Measurements from ENCODE around the gene RIPOR1. TPM values are rescaled to one million over a fixed set of nuclear protein-coding genes. Genes with fewer than 3 reads are reported as not detected.
A peak's percentile ranks its signal among the peaks of the same experiment; 100 is the strongest.

RIPOR1 gene
- 12.8 and 13.7 TPM in 2 replicates for total RNA-seq

DNA sequence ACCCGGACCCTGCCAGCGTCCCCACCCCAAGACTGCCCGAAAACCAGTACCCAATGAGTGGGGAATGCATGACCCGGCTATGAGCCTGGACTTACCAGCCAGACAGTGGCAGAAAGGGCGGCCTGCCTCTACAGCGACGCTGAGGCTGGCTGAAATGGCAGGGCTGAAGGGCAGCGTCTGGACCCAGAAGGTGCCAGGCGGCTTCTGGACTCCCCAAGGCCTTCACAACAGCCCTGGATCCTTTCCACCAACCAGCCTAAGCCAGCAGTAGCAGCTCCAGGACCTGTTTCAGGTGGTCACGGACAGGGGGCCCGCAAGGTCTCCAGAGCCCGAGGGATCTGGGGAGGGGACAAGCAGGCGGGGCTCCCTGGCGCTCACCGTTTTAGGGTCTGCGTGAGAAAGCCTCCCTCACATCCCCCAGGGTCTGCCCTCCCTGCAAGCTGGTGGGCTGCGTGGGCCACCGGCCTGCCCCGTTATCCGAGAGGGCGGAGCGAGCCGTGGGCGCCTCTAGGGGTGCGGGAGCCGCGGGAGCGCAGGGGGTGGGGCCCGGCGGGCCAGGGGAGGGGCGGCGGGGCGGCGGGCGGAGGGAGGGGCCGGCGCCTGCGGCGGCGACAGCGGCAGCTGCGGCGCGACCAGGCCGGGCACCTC is at the start of gene RIPOR1:
TSS of gene RIPOR1 (plus strand) at position 608 of the 648 bp plus-strand sequence. CDS start 9,618 bp downstream, outside the sequence.
- TF ChIP-seq, protein P1, sequence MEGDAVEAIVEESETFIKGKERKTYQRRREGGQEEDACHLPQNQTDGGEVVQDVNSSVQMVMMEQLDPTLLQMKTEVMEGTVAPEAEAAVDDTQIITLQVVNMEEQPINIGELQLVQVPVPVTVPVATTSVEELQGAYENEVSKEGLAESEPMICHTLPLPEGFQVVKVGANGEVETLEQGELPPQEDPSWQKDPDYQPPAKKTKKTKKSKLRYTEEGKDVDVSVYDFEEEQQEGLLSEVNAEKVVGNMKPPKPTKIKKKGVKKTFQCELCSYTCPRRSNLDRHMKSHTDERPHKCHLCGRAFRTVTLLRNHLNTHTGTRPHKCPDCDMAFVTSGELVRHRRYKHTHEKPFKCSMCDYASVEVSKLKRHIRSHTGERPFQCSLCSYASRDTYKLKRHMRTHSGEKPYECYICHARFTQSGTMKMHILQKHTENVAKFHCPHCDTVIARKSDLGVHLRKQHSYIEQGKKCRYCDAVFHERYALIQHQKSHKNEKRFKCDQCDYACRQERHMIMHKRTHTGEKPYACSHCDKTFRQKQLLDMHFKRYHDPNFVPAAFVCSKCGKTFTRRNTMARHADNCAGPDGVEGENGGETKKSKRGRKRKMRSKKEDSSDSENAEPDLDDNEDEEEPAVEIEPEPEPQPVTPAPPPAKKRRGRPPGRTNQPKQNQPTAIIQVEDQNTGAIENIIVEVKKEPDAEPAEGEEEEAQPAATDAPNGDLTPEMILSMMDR (IDR thresholded peaks at IDR 0.05; ENCODE audit: insufficient read depth, low read length, severe bottlenecking) = no peak
- H3K4me3 ChIP-seq (ENCODE audit: low read depth, low read length) = peak within 1 kb of the TSS; percentile 55
- no peaks in the 10 kb centered on the region for H3K27me3 ChIP-seq (ENCODE audit: control insufficient read depth, insufficient read depth, low read length)
- FAIRE-seq = no peak
- DNase-seq (ENCODE audit: low read depth) = no peak
- no peaks in the 10 kb centered on the region for H3K36me3 ChIP-seq (ENCODE audit: control insufficient read depth, insufficient read depth, low read length)

- no peaks in the 10 kb centered on the region for H3K27me3 ChIP-seq (ENCODE audit: control insufficient read depth, insufficient read depth, low read length)
- FAIRE-seq (no peak), DNase-seq (ENCODE audit: low read depth) (peak; percentile 93)
- H3K36me3 ChIP-seq (ENCODE audit: control insufficient read depth, insufficient read depth, low read length) = no peaks in the 10 kb centered on the region
- TF ChIP-seq, protein P1 (IDR thresholded peaks at IDR 0.05; ENCODE audit: insufficient read depth, low read length, severe bottlenecking) = peak; percentile 95
- H3K4me3 ChIP-seq (ENCODE audit: low read depth, low read length) = peak within 1 kb of the TSS; percentile 93
Measured at GRCh38 chr16:67480833-67481560, 47.6 kb upstream of the RIPOR1 start, which contains the start of gene ATP6V0D1. TSS of gene ATP6V0D1 (minus strand) at chr16:67481157. CDS start at chr16:67481086, 71 bp downstream.

DNA sequence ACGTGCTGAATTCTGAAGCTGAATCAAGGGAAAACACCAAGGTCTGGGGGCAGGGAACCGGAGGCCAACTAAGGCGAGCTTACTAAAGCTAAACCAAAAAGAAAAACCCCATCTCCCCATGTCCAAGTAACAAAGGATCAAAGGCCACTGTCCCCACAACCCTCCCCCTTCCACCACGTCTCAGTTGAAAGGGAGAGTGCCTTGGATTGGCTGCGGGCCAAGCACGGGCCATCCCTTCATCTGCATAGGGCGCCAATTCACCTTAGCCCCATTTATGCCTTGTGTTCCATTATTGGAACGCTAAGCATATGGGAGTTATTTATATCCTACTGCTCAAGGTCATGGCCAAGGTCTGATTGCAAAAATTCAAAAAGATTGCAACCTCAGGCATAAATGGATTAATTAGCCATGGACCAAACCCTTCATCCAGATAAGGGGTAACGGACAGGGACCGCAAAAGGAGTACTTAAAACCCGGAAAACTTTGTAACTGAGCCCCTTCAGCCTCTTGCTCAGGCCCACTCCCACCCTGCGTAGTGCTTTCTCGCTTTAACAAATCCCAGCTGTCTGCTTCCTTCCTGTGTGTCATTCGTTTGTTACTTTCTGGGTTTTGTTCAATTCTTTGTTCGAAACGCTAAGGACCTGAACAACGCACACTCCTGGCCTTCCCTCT is 46.9 kb upstream of the RIPOR1 start:
- Histone ChIP-seq H3K4me3 (ENCODE audit: low read depth, low read length) (peak overlapping the region; percentile 93), H3K36me3 (ENCODE audit: control insufficient read depth, insufficient read depth, low read length) (no peaks in the 10 kb centered on the region), H3K27me3 (ENCODE audit: control insufficient read depth, insufficient read depth, low read length) (no peaks in the 10 kb centered on the region)
- DNase-seq (ENCODE audit: low read depth) (no peak), FAIRE-seq (no peak)
- TF ChIP-seq, protein P1 (IDR thresholded peaks at IDR 0.05; ENCODE audit: insufficient read depth, low read length, severe bottlenecking) = no peak

DNA sequence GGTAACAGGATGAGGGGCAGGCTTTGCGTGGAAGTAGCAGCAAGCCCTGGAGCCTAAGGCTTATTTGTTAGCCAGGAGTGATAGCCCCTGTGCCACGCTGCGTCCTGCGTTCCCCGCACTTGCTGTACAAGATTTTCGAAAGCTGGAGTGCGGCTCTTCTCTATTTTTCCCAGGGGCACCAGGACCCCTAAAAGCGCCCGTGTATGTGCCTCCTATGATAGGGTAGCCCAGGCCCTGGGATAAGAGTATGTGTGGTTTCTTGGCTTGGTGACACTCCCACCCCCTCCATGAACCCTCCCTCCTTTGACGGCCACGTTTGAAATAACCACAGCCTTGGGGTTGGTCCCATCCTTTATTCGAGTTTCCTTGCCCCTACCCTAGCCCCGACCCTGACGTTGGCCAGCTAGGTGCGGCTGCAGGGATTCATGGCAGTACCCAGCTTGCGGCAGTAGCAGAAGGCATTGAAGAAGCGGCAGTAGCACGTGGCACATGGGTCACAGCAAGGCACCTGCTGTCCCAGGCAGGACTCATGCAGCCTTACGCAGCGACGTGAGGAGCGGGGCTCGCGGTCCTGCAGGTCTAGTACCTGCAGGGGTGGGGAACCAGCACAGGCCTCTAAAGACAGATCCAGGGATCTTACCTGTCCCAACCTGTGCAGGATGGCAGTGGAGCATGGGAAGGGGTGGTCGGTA is 46.2 kb upstream of the RIPOR1 start:
- no peak overlapping the region for H3K4me3 ChIP-seq (ENCODE audit: low read depth, low read length)
- no peaks in the 10 kb centered on the region for H3K36me3 ChIP-seq (ENCODE audit: control insufficient read depth, insufficient read depth, low read length)
- TF ChIP-seq, protein P1 (IDR thresholded peaks at IDR 0.05; ENCODE audit: insufficient read depth, low read length, severe bottlenecking) = no peak
- no peak for FAIRE-seq
- H3K27me3 ChIP-seq (ENCODE audit: control insufficient read depth, insufficient read depth, low read length) = no peaks in the 10 kb centered on the region
- no peak for DNase-seq (ENCODE audit: low read depth)

DNA sequence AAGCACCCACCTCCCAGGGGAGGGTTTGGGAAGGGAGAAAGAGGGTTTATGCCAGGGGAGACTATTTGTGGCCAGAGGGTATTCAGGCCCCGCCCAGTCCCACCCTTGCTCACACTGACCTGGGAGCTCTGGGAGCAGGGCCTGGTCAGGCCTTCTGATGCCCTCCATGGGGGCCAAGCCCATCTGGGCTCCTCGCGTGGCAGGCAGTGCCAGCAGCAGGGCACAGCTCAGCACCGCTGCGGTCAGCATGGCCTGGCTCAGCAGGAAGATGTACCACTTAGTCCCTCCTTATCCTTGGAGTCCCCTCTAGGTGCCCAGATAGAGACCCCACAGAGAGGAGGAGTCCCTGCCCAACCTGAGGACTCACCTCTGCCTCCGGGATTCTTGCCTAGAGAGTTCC is 45.5 kb upstream of the RIPOR1 start, which contains the start of gene AGRP:
TSS of gene AGRP (minus strand) at position 398 of the 400 bp plus-strand sequence. CDS start at position 249, 149 bp downstream.
- H3K27me3 ChIP-seq (ENCODE audit: control insufficient read depth, insufficient read depth, low read length) = no peaks in the 10 kb centered on the region
- TF ChIP-seq, protein P1 (IDR thresholded peaks at IDR 0.05; ENCODE audit: insufficient read depth, low read length, severe bottlenecking) = no peak
- no peaks in the 10 kb centered on the region for H3K36me3 ChIP-seq (ENCODE audit: control insufficient read depth, insufficient read depth, low read length)
- no peak for DNase-seq (ENCODE audit: low read depth)
- no peak for FAIRE-seq
- no peak within 1 kb of the TSS for H3K4me3 ChIP-seq (ENCODE audit: low read depth, low read length)
